CD4-positive, alpha-beta T cell (primary cell): ENCODE measurements around the gene RETREG1. TPM values are rescaled to one million over a fixed set of nuclear protein-coding genes. Genes with fewer than 3 reads are reported as not detected.

Experiments
- ATAC-seq: fragments of 200-7000 bp; cut with Tn5 transposase; one replicate; pipeline ENCODE4 v1.10.0; 2022; ENCODE audit warnings: mild to moderate bottlenecking; ENCODE audit not compliant: poor library complexity
- CTCF ChIA-PET: fragments of 350-600 bp; sonication (Branson Sonifier 250); formaldehyde crosslinking; loops from one replicate; lab custom pipeline; 2021; ENCODE audit warnings: antibody characterized with exemption, inconsistent platforms; lab: Charles Lee
- POLR2A ChIA-PET: fragments of 350-600 bp; sonication (Branson Sonifier 250); formaldehyde crosslinking; loops from one replicate; lab custom pipeline; 2021; ENCODE audit warnings: antibody characterized with exemption, inconsistent platforms; lab: Charles Lee
- DNase-seq, 14 experiments: peaks; one replicate each; pipeline ENCODE4 v3.0.0-alpha.2; 2013 to 2020; ENCODE audit warnings: mixed read lengths in 2 of 14
- H3K27ac ChIP-seq, 2 donors: one replicate each; pipeline versions ENCODE4 v1.5.1 to v1.7.0; 2013; ENCODE audit warnings: low read length in 2 of 2, low read depth in 1 of 2, mild to moderate bottlenecking in 1 of 2
- H3K27me3 ChIP-seq, 2 experiments: 1 replicate in 1 of 2; 2 replicates in 1 of 2; pipeline versions ENCODE4 v1.6.1 to v1.7.0; 2013; ENCODE audit warnings: low read length in 2 of 2, control low read depth in 1 of 2, mild to moderate bottlenecking in 1 of 2, moderate library complexity in 1 of 2; ENCODE audit not compliant: insufficient read depth in 2 of 2, control insufficient read depth in 1 of 2
- H3K36me3 ChIP-seq: one replicate; pipeline ENCODE4 v1.6.1; 2013; ENCODE audit warnings: low read length, control low read depth; ENCODE audit not compliant: insufficient read depth
- H3K4me1 ChIP-seq: one replicate; pipeline ENCODE4 v1.6.1; 2013; ENCODE audit warnings: low read length, control low read depth; ENCODE audit not compliant: insufficient read depth
- H3K4me3 ChIP-seq: one replicate; pipeline ENCODE4 v1.5.1; 2013; ENCODE audit warnings: mild to moderate bottlenecking, low read length, moderate library complexity
- H3K9me3 ChIP-seq, 2 experiments: 1 replicate in 1 of 2; 2 replicates in 1 of 2; pipeline versions ENCODE4 v1.6.1 to v1.7.0; 2013; ENCODE audit warnings: low read length in 2 of 2, mild to moderate bottlenecking in 2 of 2, control low read depth in 1 of 2, moderate library complexity in 1 of 2; ENCODE audit not compliant: control insufficient read depth in 1 of 2, insufficient read depth in 1 of 2
- H3K27ac Mint-ChIP-seq: one replicate; pipeline ENCODE4 v1.8.0; 2020; ENCODE audit warnings: mixed read lengths
- H3K27me3 Mint-ChIP-seq: one replicate; pipeline ENCODE4 v1.8.0; 2021; ENCODE audit warnings: mixed read lengths
- H3K36me3 Mint-ChIP-seq: one replicate; pipeline ENCODE4 v1.8.0; 2021; ENCODE audit warnings: low read depth, mixed read lengths
- H3K4me1 Mint-ChIP-seq: one replicate; pipeline ENCODE4 v1.8.0; 2021; ENCODE audit warnings: low read depth, mixed read lengths
- H3K4me3 Mint-ChIP-seq: one replicate; pipeline ENCODE4 v1.8.0; 2020; ENCODE audit warnings: mild to moderate bottlenecking, mixed read lengths
- H3K9me3 Mint-ChIP-seq: one replicate; pipeline ENCODE4 v1.8.0; 2020; ENCODE audit warnings: mixed read lengths
- intact Hi-C, 2 experiments: fragments of 100-400 bp; cut with DNase I in 1 of 2; cut with micrococcal nuclease in 1 of 2; formaldehyde crosslinking; loops; one replicate each; pipeline versions ENCODE4 v1.15.1 to v1.9.0; 2023 to 2025; cut with DNase I, micrococcal nuclease
- total RNA-seq, 174 experiments: library from RNA in 2 of 174; stranded (reverse) in 2 of 174; gene quantifications; one replicate each; pipeline ENCODE4 v1.2.3 and lab custom pipeline; 2021 to 2026
- TF ChIP-seq, protein P1 (sequence below): fragments of 200-600 bp; IDR thresholded peaks from one replicate; pipeline ENCODE4 v1.8.0; 2022; ENCODE audit warnings: antibody characterized with exemption, mild to moderate bottlenecking

Gene RETREG1
- total RNA-seq, 2 experiments from 2014 or later, result 68.9 to 69.7 TPM

DNA sequence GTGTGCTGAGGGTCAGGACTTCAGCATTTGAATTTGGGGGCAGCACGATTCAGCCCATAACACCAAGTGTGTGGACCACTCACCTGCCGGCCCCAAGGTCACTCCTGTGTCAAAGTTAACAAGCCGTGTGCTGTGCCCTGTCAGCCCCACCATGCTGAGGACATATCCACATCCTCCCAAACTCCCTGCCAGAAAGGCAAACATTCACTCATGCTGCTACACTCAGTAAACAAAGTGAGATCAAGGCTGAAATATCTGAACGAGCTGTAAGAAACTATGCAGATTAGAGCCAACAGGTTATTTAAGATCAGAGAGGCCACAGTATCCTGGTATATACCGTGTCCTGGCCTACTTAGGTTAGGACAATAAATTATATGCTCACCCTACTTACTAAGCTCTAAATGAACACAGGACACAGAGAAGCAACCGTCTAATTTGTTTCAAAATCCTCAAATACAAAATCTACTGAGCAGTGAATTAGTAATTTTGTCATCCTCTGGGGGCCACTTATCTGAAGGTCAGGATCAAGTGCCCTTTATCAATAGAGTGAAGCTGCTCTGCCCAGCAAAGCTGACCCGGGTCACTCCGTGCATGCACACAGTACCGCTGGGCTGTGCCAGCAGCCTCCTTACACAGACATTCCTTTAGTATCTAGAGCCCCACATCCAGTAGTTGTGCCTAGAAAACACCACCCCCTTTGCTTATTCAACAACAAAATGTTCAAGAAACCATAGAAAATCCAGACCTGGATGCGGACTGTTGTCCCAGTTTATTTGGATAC, 28.2 kb downstream of the RETREG1 start:
- intact Hi-C loops, result no loop called here
- H3K27me3 Mint-ChIP-seq, result no peaks in the 10 kb centered on the region
- CTCF ChIA-PET, result no interaction called here
- H3K9me3 Mint-ChIP-seq, result no peaks in the 10 kb centered on the region
- H3K4me1 ChIP-seq, result peaks cover 7% of the 10 kb centered on the region
- no peak overlapping the region for H3K27ac ChIP-seq
- H3K4me3 ChIP-seq, result no peak overlapping the region
- DNase-seq, result no peak
- H3K36me3 Mint-ChIP-seq, result peaks cover 67% of the 10 kb centered on the region
- H3K9me3 ChIP-seq, result peaks cover 0 to 5% of the 10 kb centered on the region in 2 experiments
- H3K27ac Mint-ChIP-seq, result peak overlapping the region; percentile 33
- TF ChIP-seq, protein P1, sequence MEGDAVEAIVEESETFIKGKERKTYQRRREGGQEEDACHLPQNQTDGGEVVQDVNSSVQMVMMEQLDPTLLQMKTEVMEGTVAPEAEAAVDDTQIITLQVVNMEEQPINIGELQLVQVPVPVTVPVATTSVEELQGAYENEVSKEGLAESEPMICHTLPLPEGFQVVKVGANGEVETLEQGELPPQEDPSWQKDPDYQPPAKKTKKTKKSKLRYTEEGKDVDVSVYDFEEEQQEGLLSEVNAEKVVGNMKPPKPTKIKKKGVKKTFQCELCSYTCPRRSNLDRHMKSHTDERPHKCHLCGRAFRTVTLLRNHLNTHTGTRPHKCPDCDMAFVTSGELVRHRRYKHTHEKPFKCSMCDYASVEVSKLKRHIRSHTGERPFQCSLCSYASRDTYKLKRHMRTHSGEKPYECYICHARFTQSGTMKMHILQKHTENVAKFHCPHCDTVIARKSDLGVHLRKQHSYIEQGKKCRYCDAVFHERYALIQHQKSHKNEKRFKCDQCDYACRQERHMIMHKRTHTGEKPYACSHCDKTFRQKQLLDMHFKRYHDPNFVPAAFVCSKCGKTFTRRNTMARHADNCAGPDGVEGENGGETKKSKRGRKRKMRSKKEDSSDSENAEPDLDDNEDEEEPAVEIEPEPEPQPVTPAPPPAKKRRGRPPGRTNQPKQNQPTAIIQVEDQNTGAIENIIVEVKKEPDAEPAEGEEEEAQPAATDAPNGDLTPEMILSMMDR, result no peak
- no peak for ATAC-seq
- no peaks in the 10 kb centered on the region for H3K27me3 ChIP-seq
- H3K4me1 Mint-ChIP-seq, result peaks cover 70% of the 10 kb centered on the region
- H3K36me3 ChIP-seq, result peaks cover 11% of the 10 kb centered on the region
- POLR2A ChIA-PET, result no interaction called here
- no peak overlapping the region for H3K4me3 Mint-ChIP-seq

DNA sequence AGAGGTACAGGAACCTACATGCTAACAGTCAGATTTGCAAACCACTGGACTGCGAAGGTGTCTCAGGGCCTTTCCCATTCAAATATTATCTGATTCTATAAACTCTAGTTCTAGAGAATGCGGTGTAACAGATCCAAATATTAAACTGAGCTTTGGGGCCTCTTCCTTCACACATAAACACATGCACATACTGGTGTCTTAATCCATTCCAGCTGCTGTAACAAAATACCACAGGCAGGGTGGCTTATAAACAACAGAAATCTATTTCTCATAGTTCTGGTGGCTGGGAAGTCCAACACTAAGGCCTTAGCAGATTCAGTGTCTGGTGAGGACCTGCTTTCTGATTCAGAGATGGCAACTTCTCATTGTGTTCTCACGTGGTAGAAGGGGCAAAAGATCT, 30.2 kb downstream of the RETREG1 start:
- TF ChIP-seq, protein P1, result no peak
- Mint-ChIP-seq H3K36me3 (peaks cover 56% of the 10 kb centered on the region), H3K9me3 (no peaks in the 10 kb centered on the region), H3K27me3 (no peaks in the 10 kb centered on the region), H3K27ac (no peak overlapping the region), H3K4me3 (no peak overlapping the region), H3K4me1 (peaks cover 56% of the 10 kb centered on the region)
- peaks cover 11% of the 10 kb centered on the region for H3K36me3 ChIP-seq
- H3K4me3 ChIP-seq, result no peak overlapping the region
- no peak overlapping the region for H3K27ac ChIP-seq
- CTCF ChIA-PET, result interaction anchor here (1.3 kb wide), 1 partner anchor 19 kb away, joined by 3 read pairs; no protein-coding TSS in a partner anchor
- no peak for ATAC-seq
- POLR2A ChIA-PET, result no interaction called here
- peaks cover 0 to 5% of the 10 kb centered on the region in 2 experiments for H3K9me3 ChIP-seq
- H3K4me1 ChIP-seq, result peaks cover 2% of the 10 kb centered on the region
- no peak for DNase-seq
- intact Hi-C loops, result no loop called here
- no peaks in the 10 kb centered on the region for H3K27me3 ChIP-seq

DNA sequence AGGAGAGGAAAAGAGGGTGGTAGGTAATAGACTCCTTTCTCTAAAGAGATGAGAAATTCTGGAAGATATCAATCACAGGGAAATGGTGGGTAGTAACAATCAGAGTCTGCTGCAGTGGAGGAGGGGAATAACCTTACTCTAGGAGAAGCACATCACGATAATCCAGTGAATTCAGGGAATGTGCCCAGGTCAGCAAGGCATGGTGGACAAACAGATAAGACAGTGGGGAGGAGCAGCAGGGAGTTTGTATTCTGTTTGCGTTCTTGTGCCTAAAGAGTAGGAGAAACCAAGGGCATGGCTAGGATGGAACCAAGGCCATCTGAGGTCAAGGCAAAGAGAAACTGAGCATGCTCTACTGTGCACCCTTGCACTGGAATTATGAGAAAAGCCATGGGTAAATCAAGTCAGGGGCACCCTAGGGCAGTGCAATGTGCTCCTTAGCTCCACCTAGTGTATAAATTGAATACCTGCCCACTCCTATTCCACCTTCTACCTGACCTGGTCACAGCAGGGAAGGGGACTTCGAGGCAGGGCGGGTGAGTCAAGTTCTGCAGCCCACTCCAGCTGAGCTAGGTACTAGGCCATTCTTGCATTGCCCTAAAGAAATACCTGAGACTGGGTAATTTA, 31.6 kb downstream of the RETREG1 start:
- H3K27me3 Mint-ChIP-seq, result no peaks in the 10 kb centered on the region
- no peak overlapping the region for H3K4me3 Mint-ChIP-seq
- no peak overlapping the region for H3K4me3 ChIP-seq
- H3K27ac Mint-ChIP-seq, result no peak overlapping the region
- H3K27ac ChIP-seq, result no peak overlapping the region
- ATAC-seq (peak; percentile 52), DNase-seq (peak in 2 of 14 experiments; percentile 9 to 18)
- H3K4me1 Mint-ChIP-seq, result peaks cover 59% of the 10 kb centered on the region
- TF ChIP-seq, protein P1, result peak; percentile 61
- peaks cover 11% of the 10 kb centered on the region for H3K36me3 ChIP-seq
- H3K9me3 Mint-ChIP-seq, result no peaks in the 10 kb centered on the region
- H3K36me3 Mint-ChIP-seq, result peaks cover 56% of the 10 kb centered on the region
- POLR2A ChIA-PET, result no interaction called here
- intact Hi-C loops, result no loop called here
- H3K9me3 ChIP-seq, result peaks cover 0 to 5% of the 10 kb centered on the region in 2 experiments
- H3K4me1 ChIP-seq, result peaks cover 7% of the 10 kb centered on the region
- CTCF ChIA-PET, result interaction anchor here (0.7 to 1.0 kb wide), 3 partner anchors 10 to 82 kb away, joined by 3 read pairs; no protein-coding TSS in a partner anchor
- H3K27me3 ChIP-seq, result no peaks in the 10 kb centered on the region
